Thyroid gland (tissue), 4 donors: ENCODE results near the gene PDIA4.

Experiments used
- CTCF ChIP-seq, 6 experiments: fragments of 200-600 bp in 3 of 6; fragments of 450-650 bp in 3 of 6; sonication (generic) in 3 of 6; IDR thresholded peaks; one replicate each; pipeline ENCODE4 v1.5.1; 2016 to 2019; ENCODE audit warnings: antibody characterized with exemption in 6 of 6, mild to moderate bottlenecking in 2 of 6, inconsistent platforms in 1 of 6, moderate library complexity in 1 of 6
- POLR2A ChIP-seq, 2 donors: fragments of 450-650 bp; IDR thresholded peaks; one replicate each; pipeline ENCODE4 v1.6.1; 2017; ENCODE audit warnings: antibody characterized with exemption in 2 of 2, mild to moderate bottlenecking in 2 of 2, moderate library complexity in 1 of 2

GRCh38 chr7:149041350-149041749, 13.0 kb upstream of the PDIA4 start:
- TF ChIP-seq POLR2A (IDR thresholded peaks at IDR 0.05) (no peak), CTCF (IDR thresholded peaks at IDR 0.05) (no peak)
